ENCODE results near the gene CIT. TPM values are rescaled to one million over a fixed set of nuclear protein-coding genes. Genes with fewer than 3 reads are reported as not detected.
A peak's percentile ranks its signal among the peaks of the same experiment; 100 is the strongest.

The CIT gene
- total and polyA plus RNA-seq, 7 experiments from 2014 or later: 0.43 to 69.9 (median 1.7) TPM

DNA sequence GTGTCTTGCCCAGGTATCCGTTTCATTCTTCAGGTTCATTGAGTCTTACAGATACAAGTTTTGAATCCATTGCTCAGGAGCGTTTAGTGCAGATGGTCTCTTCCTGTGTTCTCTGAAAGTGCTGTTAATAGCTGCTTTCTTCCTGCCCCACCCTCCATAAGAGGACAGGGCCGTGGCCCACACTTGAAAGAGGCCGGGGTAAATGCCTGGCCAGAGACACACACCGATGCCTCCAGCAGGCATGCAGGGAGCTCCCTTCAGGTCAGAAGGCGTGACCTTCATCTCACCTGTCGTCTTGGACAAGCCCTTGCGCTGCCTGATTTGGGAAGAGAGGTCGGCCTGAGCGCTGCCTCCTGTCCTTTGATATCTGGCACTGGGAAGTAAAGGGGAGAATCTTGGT, 197.6 kb downstream of the CIT start:
- no peak overlapping the region for H3K27ac ChIP-seq (ENCODE audit: low read depth, low read length)
- H3K9me3 ChIP-seq (ENCODE audit: control insufficient read depth in 2 of 3, low read length in 3 of 3): no peaks in the 10 kb centered on the region
- H3K9me3 Mint-ChIP-seq: no peaks in the 10 kb centered on the region
- no peaks in the 10 kb centered on the region for H3K4me1 ChIP-seq (ENCODE audit: control insufficient read depth in 2 of 2, insufficient read depth in 2 of 2, low read length in 2 of 2)
- peaks cover 0 to 26% (median 8%) of the 10 kb centered on the region in 7 donors for H3K4me1 Mint-ChIP-seq
- peaks cover 13 to 58% (median 27%) of the 10 kb centered on the region in 5 donors for H3K36me3 Mint-ChIP-seq
- H3K27me3 Mint-ChIP-seq: no peaks in the 10 kb centered on the region
- peaks cover 15 to 77% (median 16%) of the 10 kb centered on the region in 3 experiments for H3K36me3 ChIP-seq (ENCODE audit: control insufficient read depth in 2 of 3, insufficient read depth in 3 of 3, low read length in 3 of 3)
- no peak overlapping the region for H3K4me3 Mint-ChIP-seq
- intact Hi-C loops (cut with micrococcal nuclease): no loop called here
- ATAC-seq (no peak), DNase-seq (no peak)
- ChIA-PET POLR2A (no interaction called here), CTCF (interaction anchor here (1.8 kb wide), 1 partner anchor 11 kb away, joined by 4 read pairs; the partner anchor contains the start of gene PRKAB1)
- no peak overlapping the region for H3K27ac Mint-ChIP-seq
- H3K27me3 ChIP-seq (ENCODE audit: control insufficient read depth in 2 of 2, insufficient read depth in 2 of 2, low read length in 2 of 2): no peaks in the 10 kb centered on the region
- no peak overlapping the region for H3K4me3 ChIP-seq (ENCODE audit: low read length)

GRCh38 chr12:119679081-119679480, 198.0 kb downstream of the CIT start:
- no peak overlapping the region for H3K4me3 ChIP-seq (ENCODE audit: low read length)
- H3K36me3 Mint-ChIP-seq: peaks cover 13 to 61% (median 30%) of the 10 kb centered on the region in 5 donors

DNA sequence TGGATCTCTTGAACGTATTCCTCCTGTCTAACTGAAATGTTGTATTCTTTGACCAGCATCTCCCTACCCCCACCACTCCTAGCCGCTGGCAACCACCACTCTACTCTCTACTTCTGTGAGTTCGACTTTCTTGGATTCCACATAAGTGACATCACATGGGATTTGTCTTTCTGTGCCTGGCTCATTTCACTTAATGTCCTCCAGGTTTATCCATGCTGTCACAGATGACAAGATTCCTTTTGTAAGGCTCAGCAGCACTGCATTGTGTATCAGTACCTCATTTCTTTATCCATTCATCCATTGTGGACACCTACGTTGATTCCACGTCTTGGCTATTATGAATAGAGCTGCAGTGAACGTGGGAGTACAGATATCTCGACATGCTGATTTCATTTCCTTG, 198.7 kb downstream of the CIT start:
- peak overlapping the region in 1 of 9 donors; percentile 14 for H3K27ac Mint-ChIP-seq
- CTCF ChIA-PET: interaction anchor here (1.8 kb wide), 1 partner anchor 10 kb away, joined by 4 read pairs; the partner anchor contains the start of gene PRKAB1

More at GRCh38 chr12:119679081-119679480, 198.0 kb downstream of the CIT start:
- intact Hi-C loops (cut with micrococcal nuclease): no loop called here
- Mint-ChIP-seq H3K4me3 (no peak overlapping the region), H3K27me3 (no peaks in the 10 kb centered on the region), H3K9me3 (no peaks in the 10 kb centered on the region), H3K4me1 (peaks cover 0 to 30% (median 8%) of the 10 kb centered on the region in 7 donors), H3K27ac (no peak overlapping the region)
- Histone ChIP-seq H3K9me3 (ENCODE audit: control insufficient read depth in 2 of 3, low read length in 3 of 3) (no peaks in the 10 kb centered on the region), H3K27ac (ENCODE audit: low read depth, low read length) (no peak overlapping the region), H3K36me3 (ENCODE audit: control insufficient read depth in 2 of 3, insufficient read depth in 3 of 3, low read length in 3 of 3) (peaks cover 19 to 81% (median 20%) of the 10 kb centered on the region in 3 experiments), H3K27me3 (ENCODE audit: control insufficient read depth in 2 of 2, insufficient read depth in 2 of 2, low read length in 2 of 2) (no peaks in the 10 kb centered on the region), H3K4me1 (ENCODE audit: control insufficient read depth in 2 of 2, insufficient read depth in 2 of 2, low read length in 2 of 2) (no peaks in the 10 kb centered on the region)
- ChIA-PET CTCF (interaction anchor here (1.8 kb wide), 1 partner anchor 11 kb away, joined by 4 read pairs; the partner anchor contains the start of gene PRKAB1), POLR2A (no interaction called here)
- DNase-seq (no peak), ATAC-seq (no peak)

GRCh38 chr12:119676573-119676972, 200.5 kb downstream of the CIT start:
- H3K36me3 ChIP-seq (ENCODE audit: control insufficient read depth in 2 of 3, insufficient read depth in 3 of 3, low read length in 3 of 3): peaks cover 22 to 98% (median 26%) of the 10 kb centered on the region in 3 experiments
- H3K9me3 Mint-ChIP-seq: no peaks in the 10 kb centered on the region
- no peaks in the 10 kb centered on the region for H3K4me1 ChIP-seq (ENCODE audit: control insufficient read depth in 2 of 2, insufficient read depth in 2 of 2, low read length in 2 of 2)
- H3K27ac ChIP-seq (ENCODE audit: low read depth, low read length): no peak overlapping the region
- intact Hi-C loops (cut with micrococcal nuclease): no loop called here
- POLR2A ChIA-PET: no interaction called here
- no peaks in the 10 kb centered on the region for H3K27me3 Mint-ChIP-seq
- peaks cover 14 to 39% (median 14%) of the 10 kb centered on the region in 7 donors for H3K4me1 Mint-ChIP-seq
- ATAC-seq: no peak
- no peak overlapping the region for H3K4me3 Mint-ChIP-seq
- peak overlapping the region in 4 of 9 donors; percentile 1 to 40 (median 10) for H3K27ac Mint-ChIP-seq
- no peaks in the 10 kb centered on the region for H3K9me3 ChIP-seq (ENCODE audit: control insufficient read depth in 2 of 3, low read length in 3 of 3)
- no peak overlapping the region for H3K4me3 ChIP-seq (ENCODE audit: low read length)
- peaks cover 14 to 66% (median 32%) of the 10 kb centered on the region in 5 donors for H3K36me3 Mint-ChIP-seq
- no peak for DNase-seq
- no peaks in the 10 kb centered on the region for H3K27me3 ChIP-seq (ENCODE audit: control insufficient read depth in 2 of 2, insufficient read depth in 2 of 2, low read length in 2 of 2)
- CTCF ChIA-PET: no interaction called here

More for the DNA sequence above, 198.7 kb downstream of the CIT start:
- Mint-ChIP-seq H3K36me3 (peaks cover 13 to 59% (median 31%) of the 10 kb centered on the region in 5 donors), H3K4me1 (peaks cover 1 to 36% (median 9%) of the 10 kb centered on the region in 7 donors), H3K27me3 (no peaks in the 10 kb centered on the region), H3K9me3 (no peaks in the 10 kb centered on the region), H3K4me3 (no peak overlapping the region)
- intact Hi-C loops (cut with micrococcal nuclease): no loop called here
- H3K4me1 ChIP-seq (ENCODE audit: control insufficient read depth in 2 of 2, insufficient read depth in 2 of 2, low read length in 2 of 2): no peaks in the 10 kb centered on the region
- ATAC-seq (no peak), DNase-seq (no peak)
- no peaks in the 10 kb centered on the region for H3K27me3 ChIP-seq (ENCODE audit: control insufficient read depth in 2 of 2, insufficient read depth in 2 of 2, low read length in 2 of 2)
- peaks cover 20 to 87% (median 22%) of the 10 kb centered on the region in 3 experiments for H3K36me3 ChIP-seq (ENCODE audit: control insufficient read depth in 2 of 3, insufficient read depth in 3 of 3, low read length in 3 of 3)
- no peak overlapping the region for H3K4me3 ChIP-seq (ENCODE audit: low read length)
- H3K27ac ChIP-seq (ENCODE audit: low read depth, low read length): no peak overlapping the region
- POLR2A ChIA-PET: no interaction called here
- H3K9me3 ChIP-seq (ENCODE audit: control insufficient read depth in 2 of 3, low read length in 3 of 3): no peaks in the 10 kb centered on the region

GRCh38 chr12:119676022-119676421, 201.1 kb downstream of the CIT start:
- CTCF ChIA-PET: no interaction called here
- no peaks in the 10 kb centered on the region for H3K4me1 ChIP-seq (ENCODE audit: control insufficient read depth in 2 of 2, insufficient read depth in 2 of 2, low read length in 2 of 2)
- H3K27me3 Mint-ChIP-seq: no peaks in the 10 kb centered on the region
- DNase-seq (no peak), ATAC-seq (no peak)
- H3K4me3 Mint-ChIP-seq: no peak overlapping the region
- peaks cover 19 to 71% (median 37%) of the 10 kb centered on the region in 5 donors for H3K36me3 Mint-ChIP-seq
- intact Hi-C loops (cut with micrococcal nuclease): no loop called here
- POLR2A ChIA-PET: no interaction called here
- no peaks in the 10 kb centered on the region for H3K9me3 Mint-ChIP-seq
- no peak overlapping the region for H3K27ac ChIP-seq (ENCODE audit: low read depth, low read length)
- H3K4me3 ChIP-seq (ENCODE audit: low read length): no peak overlapping the region
- H3K27ac Mint-ChIP-seq: no peak overlapping the region
- H3K27me3 ChIP-seq (ENCODE audit: control insufficient read depth in 2 of 2, insufficient read depth in 2 of 2, low read length in 2 of 2): no peaks in the 10 kb centered on the region
- H3K36me3 ChIP-seq (ENCODE audit: control insufficient read depth in 2 of 3, insufficient read depth in 3 of 3, low read length in 3 of 3): peaks cover 22 to 92% (median 26%) of the 10 kb centered on the region in 3 experiments
- H3K9me3 ChIP-seq (ENCODE audit: control insufficient read depth in 2 of 3, low read length in 3 of 3): no peaks in the 10 kb centered on the region
- peaks cover 17 to 45% (median 19%) of the 10 kb centered on the region in 7 donors for H3K4me1 Mint-ChIP-seq

GRCh38 chr12:119674560-119674959, 202.6 kb downstream of the CIT start:
- Histone ChIP-seq H3K27ac (ENCODE audit: low read depth, low read length) (no peak overlapping the region), H3K4me1 (ENCODE audit: control insufficient read depth in 2 of 2, insufficient read depth in 2 of 2, low read length in 2 of 2) (peaks cover 0 to 4% of the 10 kb centered on the region in 2 donors), H3K9me3 (ENCODE audit: control insufficient read depth in 2 of 3, low read length in 3 of 3) (no peaks in the 10 kb centered on the region), H3K36me3 (ENCODE audit: control insufficient read depth in 2 of 3, insufficient read depth in 3 of 3, low read length in 3 of 3) (peaks cover 19 to 84% (median 22%) of the 10 kb centered on the region in 3 experiments), H3K27me3 (ENCODE audit: control insufficient read depth in 2 of 2, insufficient read depth in 2 of 2, low read length in 2 of 2) (no peaks in the 10 kb centered on the region), H3K4me3 (ENCODE audit: low read length) (no peak overlapping the region)
- H3K27ac Mint-ChIP-seq: peak overlapping the region in 4 of 9 donors; percentile 20 to 90 (median 53)
- H3K27me3 Mint-ChIP-seq: no peaks in the 10 kb centered on the region
- CTCF ChIA-PET: interaction anchor here (0.6 kb wide), 1 partner anchor 11 kb away, joined by 3 read pairs; no protein-coding TSS in a partner anchor
- H3K4me3 Mint-ChIP-seq: peak overlapping the region in 1 of 10 donors; percentile 79
- intact Hi-C loops (cut with micrococcal nuclease): no loop called here
- no peaks in the 10 kb centered on the region for H3K9me3 Mint-ChIP-seq
- POLR2A ChIA-PET: no interaction called here
- peaks cover 25 to 60% (median 34%) of the 10 kb centered on the region in 7 donors for H3K4me1 Mint-ChIP-seq
- H3K36me3 Mint-ChIP-seq: peaks cover 19 to 71% (median 30%) of the 10 kb centered on the region in 5 donors
- DNase-seq: no peak
- ATAC-seq: no peak

- Histone ChIP-seq H3K36me3 (ENCODE audit: control insufficient read depth in 2 of 3, insufficient read depth in 3 of 3, low read length in 3 of 3) (peaks cover 17 to 75% (median 18%) of the 10 kb centered on the region in 3 experiments), H3K27me3 (ENCODE audit: control insufficient read depth in 2 of 2, insufficient read depth in 2 of 2, low read length in 2 of 2) (no peaks in the 10 kb centered on the region), H3K4me1 (ENCODE audit: control insufficient read depth in 2 of 2, insufficient read depth in 2 of 2, low read length in 2 of 2) (peaks cover 3 to 6% of the 10 kb centered on the region in 2 donors), H3K27ac (ENCODE audit: low read depth, low read length) (no peak overlapping the region), H3K9me3 (ENCODE audit: control insufficient read depth in 2 of 3, low read length in 3 of 3) (no peaks in the 10 kb centered on the region), H3K4me3 (ENCODE audit: low read length) (no peak overlapping the region)
- Mint-ChIP-seq H3K4me3 (peak overlapping the region in 1 of 10 donors; percentile 79), H3K27ac (peak overlapping the region in 8 of 9 donors; percentile 22 to 90 (median 44)), H3K4me1 (peaks cover 29 to 59% (median 37%) of the 10 kb centered on the region in 7 donors), H3K27me3 (no peaks in the 10 kb centered on the region), H3K36me3 (peaks cover 19 to 67% (median 27%) of the 10 kb centered on the region in 5 donors), H3K9me3 (no peaks in the 10 kb centered on the region)
- no peak for ATAC-seq
- intact Hi-C loops (cut with micrococcal nuclease): no loop called here
- DNase-seq: no peak
- CTCF ChIA-PET: no interaction called here
- POLR2A ChIA-PET: no interaction called here
Observed at GRCh38 chr12:119673634-119674033, 203.5 kb downstream of the CIT start.
